Sigmoid colon (tissue), 7 donors: ENCODE results near the gene LYRM4. TPM values are rescaled to one million over a fixed set of nuclear protein-coding genes. Genes with fewer than 3 reads are reported as not detected.
"Not testable (repeated sequence)": the region's sequence is repeated elsewhere in the genome, so short reads cannot be mapped to it uniquely, and the experiment has no call there.

Experiments
- DNase-seq: peaks from one replicate; pipeline ENCODE4 v3.0.0-alpha.2; 2019
- H3K27ac ChIP-seq, 4 donors: fragments of 200-600 bp; sonication (generic); one replicate each; pipeline ENCODE4 v1.5.1; 2016 to 2019; ENCODE audit warnings: mild to moderate bottlenecking in 1 of 4
- H3K27me3 ChIP-seq, 3 donors: fragments of 200-600 bp; sonication (generic); one replicate each; pipeline ENCODE4 v1.5.1; 2019; ENCODE audit warnings: mild to moderate bottlenecking in 1 of 3
- H3K36me3 ChIP-seq, 4 donors: fragments of 200-600 bp; sonication (generic); one replicate each; pipeline ENCODE4 v1.5.1; 2016 to 2019
- H3K4me1 ChIP-seq, 4 donors: fragments of 200-600 bp; sonication (generic); one replicate each; pipeline ENCODE4 v1.5.1; 2017 to 2019
- H3K4me3 ChIP-seq, 4 donors: fragments of 200-600 bp; sonication (generic); one replicate each; pipeline ENCODE4 v1.5.1; 2017 to 2019; ENCODE audit warnings: mild to moderate bottlenecking in 2 of 4, moderate library complexity in 1 of 4
- H3K9me3 ChIP-seq, 4 donors: fragments of 200-600 bp in 3 of 4; sonication (generic) in 3 of 4; one replicate each; pipeline versions ENCODE4 v1.5.1 to v1.6.1; 2013 to 2019
- CTCF ChIP-seq, 4 experiments: fragments of 450-650 bp in 3 of 4; fragments of 200-600 bp in 1 of 4; IDR thresholded peaks; one replicate each; pipeline ENCODE4 v1.5.1; 2016 to 2019; ENCODE audit warnings: antibody characterized with exemption in 4 of 4, mild to moderate bottlenecking in 3 of 4, moderate library complexity in 2 of 4
- EP300 ChIP-seq, 4 donors: sonication (generic); formaldehyde crosslinking; IDR thresholded peaks; one replicate each; pipeline ENCODE4 v1.6.1; 2017; ENCODE audit warnings: antibody characterized with exemption in 4 of 4
- POLR2A ChIP-seq, 2 donors: fragments of 450-650 bp; IDR thresholded peaks; one replicate each; pipeline ENCODE4 v1.6.1; 2016; ENCODE audit warnings: antibody characterized with exemption in 2 of 2, mild to moderate bottlenecking in 2 of 2, moderate library complexity in 2 of 2
- POLR2AphosphoS5 ChIP-seq, 4 donors: sonication (generic); formaldehyde crosslinking; IDR thresholded peaks; one replicate each; pipeline ENCODE4 v1.6.1; 2017; ENCODE audit warnings: antibody characterized with exemption in 4 of 4
- WGBS, 2 donors: extraction: QIAGEN DNeasy Blood & Tissue Kit; methylation state at CpG; one replicate each; pipeline ENCODE4 v1.1.7; 2013; 5-methylcytosine and 5-hydroxymethylcytosine counted together
- intact Hi-C: fragments of 100-400 bp; cut with DNase I; formaldehyde crosslinking; loops from one replicate; pipeline ENCODE4 v1.15.1; 2023
- polyA plus RNA-seq, 3 donors: library from polyadenylated mRNA; stranded (reverse); fragments of 200-250 nt; gene quantifications; one replicate each; pipeline ENCODE4 v1.2.3, GENCODE V29; 2013
- total RNA-seq, 4 donors: library from RNA; depleted of rRNA; stranded (reverse); fragments of >200 nt; gene quantifications; one replicate each; pipeline ENCODE4 v1.1.0, GENCODE V29; 2016
- donor health status: healthy with polysubstance abuse.
- donor health status: Bipolar disorder and iron deficiency.
- donor health status: healthy.

The LYRM4 gene
- total and polyA plus RNA-seq, 7 donors = 11.3 to 29.3 (median 22.2) TPM

- Histone ChIP-seq H3K4me3 (no peak overlapping the region), H3K9me3 (no peaks in the 10 kb centered on the region), H3K27ac (no peak overlapping the region), H3K4me1 (no peaks in the 10 kb centered on the region), H3K36me3 (no peaks in the 10 kb centered on the region), H3K27me3 (no peaks in the 10 kb centered on the region)
- intact Hi-C loops = no loop called here
- no peak for TF ChIP-seq POLR2AphosphoS5 (IDR thresholded peaks at IDR 0.05)
- no peak for TF ChIP-seq EP300 (IDR thresholded peaks at IDR 0.05)
- TF ChIP-seq POLR2A (IDR thresholded peaks at IDR 0.05) = no peak
- TF ChIP-seq CTCF (IDR thresholded peaks at IDR 0.05) = no peak
- no peak for DNase-seq
- WGBS, 2 donors = 90 to 91% methylated on average over 18 of the region's 18 CpGs
Measured at GRCh38 chr6:5122504-5123112, 138.1 kb downstream of the LYRM4 start.

- no peak for DNase-seq
- H3K4me3 ChIP-seq = no peak overlapping the region
- no peaks in the 10 kb centered on the region for H3K9me3 ChIP-seq
- no peaks in the 10 kb centered on the region for H3K27me3 ChIP-seq
- H3K4me1 ChIP-seq = no peaks in the 10 kb centered on the region
- no peaks in the 10 kb centered on the region for H3K36me3 ChIP-seq
- no peak for TF ChIP-seq POLR2A (IDR thresholded peaks at IDR 0.05)
- no peak for TF ChIP-seq EP300 (IDR thresholded peaks at IDR 0.05)
- no peak for TF ChIP-seq CTCF (IDR thresholded peaks at IDR 0.05)
- no peak for TF ChIP-seq POLR2AphosphoS5 (IDR thresholded peaks at IDR 0.05)
- intact Hi-C loops = no loop called here
- WGBS, 2 donors = 92% methylated on average over 7 of the region's 7 CpGs
- no peak overlapping the region for H3K27ac ChIP-seq
Measured at GRCh38 chr6:5121956-5122355, 138.8 kb downstream of the LYRM4 start.

GRCh38 chr6:5121479-5121878 is 139.3 kb downstream of the LYRM4 start:
- TF ChIP-seq POLR2AphosphoS5 (IDR thresholded peaks at IDR 0.05) = no peak
- TF ChIP-seq CTCF (IDR thresholded peaks at IDR 0.05) = no peak
- TF ChIP-seq EP300 (IDR thresholded peaks at IDR 0.05) = no peak
- no peak for TF ChIP-seq POLR2A (IDR thresholded peaks at IDR 0.05)
- H3K4me3 ChIP-seq = no peak overlapping the region
- 83 to 91% methylated on average over 6 of the region's 6 CpGs for WGBS, 2 donors
- H3K27me3 ChIP-seq = no peaks in the 10 kb centered on the region
- intact Hi-C loops = no loop called here
- H3K4me1 ChIP-seq = no peaks in the 10 kb centered on the region
- DNase-seq = no peak
- H3K9me3 ChIP-seq = no peaks in the 10 kb centered on the region
- no peak overlapping the region for H3K27ac ChIP-seq
- no peaks in the 10 kb centered on the region for H3K36me3 ChIP-seq

GRCh38 chr6:5120543-5120942 is 140.2 kb downstream of the LYRM4 start:
- WGBS, 2 donors = 97% methylated on average over 8 of the region's 8 CpGs
- H3K9me3 ChIP-seq, DNase-seq, H3K4me3 ChIP-seq, H3K36me3 ChIP-seq, H3K27me3 ChIP-seq, H3K27ac ChIP-seq, H3K4me1 ChIP-seq, intact Hi-C loops: not testable (repeated sequence)

GRCh38 chr6:5120011-5120410 is 140.7 kb downstream of the LYRM4 start:
- no peak for TF ChIP-seq EP300 (IDR thresholded peaks at IDR 0.05)
- no peak for TF ChIP-seq POLR2A (IDR thresholded peaks at IDR 0.05)
- no peak for TF ChIP-seq POLR2AphosphoS5 (IDR thresholded peaks at IDR 0.05)
- no peak for TF ChIP-seq CTCF (IDR thresholded peaks at IDR 0.05)
- no peak for DNase-seq
- intact Hi-C loops = no loop called here
- Histone ChIP-seq H3K4me3 (no peak overlapping the region), H3K9me3 (no peaks in the 10 kb centered on the region), H3K27me3 (no peaks in the 10 kb centered on the region), H3K36me3 (no peaks in the 10 kb centered on the region), H3K27ac (no peak overlapping the region), H3K4me1 (no peaks in the 10 kb centered on the region)
- WGBS, 2 donors = 93 to 96% methylated on average over 10 of the region's 10 CpGs
